ENCODE measurements around the gene TLE1. TPM values are rescaled to one million over a fixed set of nuclear protein-coding genes. Genes with fewer than 3 reads are reported as not detected.
A peak's percentile ranks its signal among the peaks of the same experiment; 100 is the strongest.

TLE1 gene
- total RNA-seq, 1 experiment from 2014 or later = 79.3 TPM

DNA sequence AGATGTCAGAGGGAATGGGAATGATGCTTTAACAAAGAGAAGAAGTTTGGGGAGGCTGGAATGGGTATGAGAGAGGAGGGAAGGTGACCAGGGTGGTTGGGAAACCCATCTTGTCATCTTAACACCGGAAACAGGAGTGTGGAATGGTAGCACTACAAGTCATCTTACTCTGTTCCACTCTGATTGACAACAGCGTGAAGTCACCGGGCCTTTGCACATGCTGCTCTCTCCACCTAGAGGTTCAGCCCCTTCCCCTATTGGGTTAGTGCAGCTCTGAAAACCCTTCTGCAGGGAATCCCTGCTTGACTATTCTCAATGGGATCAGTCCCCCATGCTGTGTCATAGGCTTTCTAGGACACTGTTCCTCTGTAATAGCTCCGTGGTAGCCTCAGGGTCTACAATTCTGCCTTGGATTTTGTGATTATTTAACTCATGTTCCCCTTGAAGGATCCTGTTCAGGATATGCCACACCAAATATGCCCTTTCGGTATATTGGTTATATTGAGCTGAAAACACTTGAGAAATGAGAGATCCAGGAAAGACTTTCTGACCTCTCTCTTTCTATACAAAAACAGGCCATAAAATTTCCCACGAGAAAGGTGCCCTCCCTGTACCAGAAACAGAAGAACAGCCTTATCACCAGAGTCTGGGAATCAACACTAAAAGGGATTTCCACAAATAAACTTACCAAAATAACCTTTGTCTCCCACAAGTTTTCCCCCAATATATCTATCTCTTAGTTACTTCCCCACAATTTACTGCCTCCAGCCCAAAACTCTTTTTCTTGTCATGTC lies 86.3 kb downstream of the TLE1 start:
- Histone ChIP-seq H4K20me1 (ENCODE audit: control insufficient read depth, insufficient read depth, insufficient read length) (no peaks in the 10 kb centered on the region), H3K79me2 (ENCODE audit: insufficient read depth, low read length) (no peaks in the 10 kb centered on the region; the same call in 1 of the 2 replicates), H2BK20ac (ENCODE audit: low read depth, low read length, poor library complexity, severe bottlenecking) (no peak overlapping the region), H2BK15ac (ENCODE audit: low read depth, low read length) (no peak overlapping the region), H2BK12ac (ENCODE audit: insufficient read length, low read depth, low read length) (no peak overlapping the region), H3K23me2 (ENCODE audit: insufficient read length, low read depth, low read length, poor library complexity, severe bottlenecking) (no peaks in the 10 kb centered on the region), H2BK5ac (ENCODE audit: insufficient read length, low read length) (no peak overlapping the region), H3K9ac (ENCODE audit: extremely low read depth, insufficient read length, low read length) (no peak overlapping the region), H4K5ac (ENCODE audit: insufficient read length, low read depth, low read length) (no peak overlapping the region), H2AK5ac (ENCODE audit: insufficient read length, low read length) (no peak overlapping the region), H3K9me3 (ENCODE audit: control insufficient read depth, low read depth, low read length) (no peaks in the 10 kb centered on the region), H3K56ac (ENCODE audit: insufficient read length, low read depth, low read length) (no peak overlapping the region), H3K27me3 (ENCODE audit: insufficient read depth, low read length) (no peaks in the 10 kb centered on the region), H3K14ac (ENCODE audit: insufficient read depth, low read length) (no peak overlapping the region), H3K18ac (ENCODE audit: insufficient read length, low read depth, low read length) (no peak overlapping the region), H4K8ac (replicated peaks; ENCODE audit: insufficient read length, low read depth, low read length) (no peak overlapping the region), H2BK120ac (ENCODE audit: low read depth, low read length, poor library complexity, severe bottlenecking) (no peak overlapping the region), H3K4ac (ENCODE audit: low read depth, low read length) (no peak overlapping the region), H2AFZ (ENCODE audit: low read length) (no peak overlapping the region), H3K27ac (ENCODE audit: insufficient read length, low read depth, low read length) (no peak overlapping the region), H3K79me1 (ENCODE audit: insufficient read depth, low read depth, low read length, poor library complexity, severe bottlenecking) (no peaks in the 10 kb centered on the region), H3K23ac (ENCODE audit: insufficient read length, low read depth, low read length) (no peak overlapping the region), H3K4me1 (ENCODE audit: insufficient read depth, low read length) (peaks cover 12% of the 10 kb centered on the region; the same call in 1 of the 2 replicates), H4K91ac (ENCODE audit: insufficient read length, low read depth, low read length) (no peak overlapping the region), H3T11ph (ENCODE audit: low read length) (no peak overlapping the region), H3K4me2 (ENCODE audit: insufficient read depth, insufficient read length, low read length) (no peak overlapping the region)
- Mint-ChIP-seq H3K4me3 (no peak overlapping the region), H3K36me3 (ENCODE audit: insufficient read depth in 1 of 3, low read depth in 3 of 3) (peaks cover 52 to 78% (median 54%) of the 10 kb centered on the region in 3 experiments), H3K27ac (peak overlapping the region in 1 of 3 experiments; percentile 3; a peak in 1 of 7 replicates), H3K27me3 (ENCODE audit: low read depth) (peaks cover 5% of the 10 kb centered on the region), H3K4me1 (peaks cover 32 to 38% of the 10 kb centered on the region in 2 experiments), H3K9me3 (no peaks in the 10 kb centered on the region)
- no CpG with 5 or more reads among the region's 6 CpGs for WGBS (ENCODE audit: extremely low coverage, insufficient read length, low lambda C conversion rate)
- no peak for DNase-seq
- TF ChIP-seq, protein P1, sequence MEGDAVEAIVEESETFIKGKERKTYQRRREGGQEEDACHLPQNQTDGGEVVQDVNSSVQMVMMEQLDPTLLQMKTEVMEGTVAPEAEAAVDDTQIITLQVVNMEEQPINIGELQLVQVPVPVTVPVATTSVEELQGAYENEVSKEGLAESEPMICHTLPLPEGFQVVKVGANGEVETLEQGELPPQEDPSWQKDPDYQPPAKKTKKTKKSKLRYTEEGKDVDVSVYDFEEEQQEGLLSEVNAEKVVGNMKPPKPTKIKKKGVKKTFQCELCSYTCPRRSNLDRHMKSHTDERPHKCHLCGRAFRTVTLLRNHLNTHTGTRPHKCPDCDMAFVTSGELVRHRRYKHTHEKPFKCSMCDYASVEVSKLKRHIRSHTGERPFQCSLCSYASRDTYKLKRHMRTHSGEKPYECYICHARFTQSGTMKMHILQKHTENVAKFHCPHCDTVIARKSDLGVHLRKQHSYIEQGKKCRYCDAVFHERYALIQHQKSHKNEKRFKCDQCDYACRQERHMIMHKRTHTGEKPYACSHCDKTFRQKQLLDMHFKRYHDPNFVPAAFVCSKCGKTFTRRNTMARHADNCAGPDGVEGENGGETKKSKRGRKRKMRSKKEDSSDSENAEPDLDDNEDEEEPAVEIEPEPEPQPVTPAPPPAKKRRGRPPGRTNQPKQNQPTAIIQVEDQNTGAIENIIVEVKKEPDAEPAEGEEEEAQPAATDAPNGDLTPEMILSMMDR (conservative IDR thresholded peaks at IDR 0.05) = no peak
